ENCODE measurements around the gene PPP2R5E. TPM values are rescaled to one million over a fixed set of nuclear protein-coding genes. Genes with fewer than 3 reads are reported as not detected.

Gene PPP2R5E
- total and polyA plus RNA-seq, 3 donors from 2014 or later, result 18.8 to 33.6 (median 21.6) TPM

DNA sequence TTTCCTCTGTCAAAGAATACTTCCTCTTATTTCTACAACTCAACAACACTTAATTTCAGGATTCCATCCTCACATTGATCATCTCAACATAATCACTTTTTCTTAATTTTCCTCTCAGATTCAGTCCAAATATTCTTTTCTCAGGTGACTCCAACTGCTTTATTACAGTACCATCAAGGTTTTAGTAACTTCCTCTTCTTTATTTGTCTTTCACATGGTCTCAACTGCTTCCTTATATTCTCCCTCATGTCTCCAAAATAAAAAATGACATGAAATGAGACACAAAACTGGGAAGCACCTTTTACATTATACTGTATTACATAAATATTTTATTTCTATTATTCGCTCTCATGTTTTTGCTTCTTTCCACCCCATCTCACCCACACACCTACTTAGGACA is 55.5 kb downstream of the PPP2R5E start:
- Histone ChIP-seq H3K27me3 (no peaks in the 10 kb centered on the region), H3K9me3 (no peaks in the 10 kb centered on the region), H3K36me3 (ENCODE audit: low read depth, missing control alignments) (no peaks in the 10 kb centered on the region), H3K27ac (no peak overlapping the region), H3K4me3 (no peak overlapping the region), H3K4me1 (no peaks in the 10 kb centered on the region)
- no peak for DNase-seq
- TF ChIP-seq POLR2A (IDR thresholded peaks at IDR 0.05), result no peak
- TF ChIP-seq, protein P1, sequence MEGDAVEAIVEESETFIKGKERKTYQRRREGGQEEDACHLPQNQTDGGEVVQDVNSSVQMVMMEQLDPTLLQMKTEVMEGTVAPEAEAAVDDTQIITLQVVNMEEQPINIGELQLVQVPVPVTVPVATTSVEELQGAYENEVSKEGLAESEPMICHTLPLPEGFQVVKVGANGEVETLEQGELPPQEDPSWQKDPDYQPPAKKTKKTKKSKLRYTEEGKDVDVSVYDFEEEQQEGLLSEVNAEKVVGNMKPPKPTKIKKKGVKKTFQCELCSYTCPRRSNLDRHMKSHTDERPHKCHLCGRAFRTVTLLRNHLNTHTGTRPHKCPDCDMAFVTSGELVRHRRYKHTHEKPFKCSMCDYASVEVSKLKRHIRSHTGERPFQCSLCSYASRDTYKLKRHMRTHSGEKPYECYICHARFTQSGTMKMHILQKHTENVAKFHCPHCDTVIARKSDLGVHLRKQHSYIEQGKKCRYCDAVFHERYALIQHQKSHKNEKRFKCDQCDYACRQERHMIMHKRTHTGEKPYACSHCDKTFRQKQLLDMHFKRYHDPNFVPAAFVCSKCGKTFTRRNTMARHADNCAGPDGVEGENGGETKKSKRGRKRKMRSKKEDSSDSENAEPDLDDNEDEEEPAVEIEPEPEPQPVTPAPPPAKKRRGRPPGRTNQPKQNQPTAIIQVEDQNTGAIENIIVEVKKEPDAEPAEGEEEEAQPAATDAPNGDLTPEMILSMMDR (IDR thresholded peaks at IDR 0.05), result no peak
- 87 to 93% methylated on average over 1 of the region's 1 CpG for WGBS, 2 donors
- intact Hi-C loops (cut with DNase I; ENCODE audit: low total_unique reads), result no loop called here

DNA sequence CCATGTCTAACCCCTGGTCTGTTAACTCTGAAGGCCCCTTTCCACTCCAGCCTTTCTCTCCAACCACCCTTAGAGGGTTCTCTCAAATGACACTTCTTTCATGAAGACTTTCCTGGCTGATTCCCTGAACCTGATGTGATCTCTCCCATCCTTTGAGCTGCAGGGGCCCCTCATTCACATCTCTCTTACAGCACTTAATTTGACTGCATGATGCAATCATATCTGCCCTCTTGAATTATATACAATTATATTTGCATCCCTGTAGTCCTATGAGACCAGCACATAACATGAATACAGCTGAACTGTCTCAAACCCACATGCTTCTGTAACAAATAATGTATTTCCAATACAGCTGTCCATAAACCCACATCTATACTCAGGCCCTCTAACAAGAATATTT is 56.4 kb downstream of the PPP2R5E start:
- no peaks in the 10 kb centered on the region for H3K36me3 ChIP-seq (ENCODE audit: low read depth, missing control alignments)
- no peaks in the 10 kb centered on the region for H3K9me3 ChIP-seq
- H3K4me1 ChIP-seq, result no peaks in the 10 kb centered on the region
- TF ChIP-seq, protein P1 (IDR thresholded peaks at IDR 0.05), result no peak
- no peak for TF ChIP-seq POLR2A (IDR thresholded peaks at IDR 0.05)
- DNase-seq, result no peak
- H3K4me3 ChIP-seq, result no peak overlapping the region
- H3K27ac ChIP-seq, result no peak overlapping the region
- H3K27me3 ChIP-seq, result no peaks in the 10 kb centered on the region
- intact Hi-C loops (cut with DNase I; ENCODE audit: low total_unique reads), result no loop called here

DNA sequence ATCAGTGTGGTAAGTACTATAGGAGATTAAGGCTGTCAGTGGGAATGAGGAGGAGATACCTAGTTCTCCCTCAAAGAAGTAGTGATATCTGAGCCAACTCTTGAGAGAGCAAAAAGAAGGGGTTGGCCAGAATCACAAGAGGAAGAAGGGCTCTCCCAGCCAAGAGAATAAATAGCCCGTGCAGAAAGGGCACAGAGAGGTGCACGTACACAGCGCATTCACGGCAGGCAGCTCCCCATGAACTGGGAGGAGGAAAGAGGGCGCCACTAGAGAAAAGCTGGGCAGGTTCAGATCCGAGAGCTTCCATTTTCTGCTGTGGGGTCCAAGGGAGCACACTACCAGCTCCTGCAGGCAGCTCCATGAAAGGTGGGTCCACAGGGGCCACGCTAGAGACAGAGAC is 59.9 kb downstream of the PPP2R5E start:
- WGBS, 2 donors, result 78 to 82% methylated on average over 7 of the region's 7 CpGs
- H3K36me3 ChIP-seq (ENCODE audit: low read depth, missing control alignments), result no peaks in the 10 kb centered on the region
- H3K4me1 ChIP-seq, result no peaks in the 10 kb centered on the region
- no peaks in the 10 kb centered on the region for H3K27me3 ChIP-seq
- H3K4me3 ChIP-seq, result no peak overlapping the region
- no peak for TF ChIP-seq POLR2A (IDR thresholded peaks at IDR 0.05)
- TF ChIP-seq, protein P1 (IDR thresholded peaks at IDR 0.05), result no peak
- no peak overlapping the region for H3K27ac ChIP-seq
- intact Hi-C loops (cut with DNase I; ENCODE audit: low total_unique reads), result no loop called here
- H3K9me3 ChIP-seq, result no peaks in the 10 kb centered on the region
- DNase-seq, result no peak

DNA sequence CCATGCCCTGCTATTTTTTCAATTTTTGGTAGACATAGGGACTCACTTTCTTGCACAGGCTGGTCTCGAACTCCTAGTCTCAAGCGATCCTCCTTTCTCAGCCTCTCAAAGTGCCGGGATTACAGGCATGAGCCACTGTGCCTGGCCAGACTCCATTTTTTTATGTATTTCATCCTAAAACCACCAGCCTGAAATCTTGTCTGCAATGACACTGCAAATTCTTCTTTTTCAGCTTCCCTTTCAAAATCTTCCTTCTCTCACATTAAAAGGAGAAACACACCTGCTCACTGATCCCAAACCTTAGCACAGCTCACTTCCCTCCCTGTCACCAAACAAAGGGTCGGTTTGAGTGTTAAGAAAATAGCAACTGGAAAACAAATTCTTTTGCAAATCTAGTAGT is 62.6 kb downstream of the PPP2R5E start:
- no peaks in the 10 kb centered on the region for H3K36me3 ChIP-seq (ENCODE audit: low read depth, missing control alignments)
- no peaks in the 10 kb centered on the region for H3K9me3 ChIP-seq
- no peak overlapping the region for H3K4me3 ChIP-seq
- TF ChIP-seq, protein P1 (IDR thresholded peaks at IDR 0.05), result no peak
- no peak for TF ChIP-seq POLR2A (IDR thresholded peaks at IDR 0.05)
- no peaks in the 10 kb centered on the region for H3K4me1 ChIP-seq
- DNase-seq, result no peak
- intact Hi-C loops (cut with DNase I; ENCODE audit: low total_unique reads), result no loop called here
- no peak overlapping the region for H3K27ac ChIP-seq
- WGBS, 2 donors, result 95% methylated on average over 4 of the region's 4 CpGs
- H3K27me3 ChIP-seq, result no peaks in the 10 kb centered on the region

DNA sequence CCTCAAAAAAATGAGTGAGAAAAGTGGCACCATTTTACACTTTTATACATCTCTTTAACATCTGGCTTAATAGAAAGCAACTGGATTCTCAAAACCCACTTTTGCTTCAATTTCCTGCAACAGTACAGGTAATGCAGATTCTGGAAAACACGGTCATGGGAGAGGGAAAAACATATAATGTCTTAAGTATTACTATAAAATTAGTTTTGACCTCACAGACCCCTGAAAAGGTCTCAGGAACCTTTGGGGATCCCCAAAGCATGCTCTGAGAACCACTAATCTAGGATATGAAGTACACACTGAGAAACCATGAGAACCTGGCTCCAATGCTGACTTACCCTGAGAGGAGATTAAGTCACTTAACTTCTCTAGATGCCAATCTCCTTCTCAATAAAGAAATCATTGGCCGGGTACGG is 64.7 kb downstream of the PPP2R5E start:
- no peaks in the 10 kb centered on the region for H3K4me1 ChIP-seq

More for the DNA sequence above, 64.7 kb downstream of the PPP2R5E start:
- H3K27ac ChIP-seq, result no peak overlapping the region
- WGBS, 2 donors, result 88 to 90% methylated on average over 3 of the region's 3 CpGs
- no peak for DNase-seq
- no peaks in the 10 kb centered on the region for H3K9me3 ChIP-seq
- intact Hi-C loops (cut with DNase I; ENCODE audit: low total_unique reads), result no loop called here
- no peak overlapping the region for H3K4me3 ChIP-seq
- no peaks in the 10 kb centered on the region for H3K36me3 ChIP-seq (ENCODE audit: low read depth, missing control alignments)
- no peaks in the 10 kb centered on the region for H3K27me3 ChIP-seq
- TF ChIP-seq, protein P1 (IDR thresholded peaks at IDR 0.05), result no peak
- TF ChIP-seq POLR2A (IDR thresholded peaks at IDR 0.05), result no peak

Data from testis (tissue), 3 donors.